OCI-LY3 (cell line): ENCODE measurements around the gene ATP10A.

ENCODE experiments used
- CTCF ChIP-seq: fragments of 200-600, 300-600 bp; sonication (generic); IDR thresholded peaks from 2 replicates; pipeline ENCODE4 v1.5.1; 2014; ENCODE audit warnings: antibody characterized with exemption, low read length, low read depth
- EZH2phosphoT487 ChIP-seq: fragments of 200-600 bp; shearing (Covaris generic); IDR thresholded peaks from 2 replicates; pipeline ENCODE4 v1.6.1; 2018; ENCODE audit warnings: antibody characterized with exemption, mixed run types, low read depth

- TF ChIP-seq CTCF, result no peak
- no peak for TF ChIP-seq EZH2phosphoT487
These were observed 220.0 kb downstream of the ATP10A start for GRCh38 chr15:25643120-25643519.
